ENCODE data around the gene LRRIQ4.

LRRIQ4 gene

GRCh38 chr3:169867584-169868210, 55.0 kb downstream of the LRRIQ4 start:
- H3K36me3 ChIP-seq (ENCODE audit: control insufficient read depth in 2 of 2, insufficient read depth in 1 of 2, low read length in 2 of 2) = no peaks in the 10 kb centered on the region
- ChIA-PET POLR2A (no interaction called here), CTCF (interaction anchor here (0.7 kb wide), 2 partner anchors 109 to 144 kb away, joined by 3 read pairs; no protein-coding TSS in a partner anchor)
- no peak overlapping the region for H3K4me3 ChIP-seq (ENCODE audit: low read depth, low read length)
- H3K27ac ChIP-seq (ENCODE audit: extremely low read depth, low read depth, low read length) = no peak overlapping the region
- H3K9me3 ChIP-seq (ENCODE audit: control insufficient read depth, insufficient read depth, low read depth, low read length) = no peaks in the 10 kb centered on the region
- H3K4me1 ChIP-seq (ENCODE audit: control insufficient read depth, insufficient read depth, low read length) = no peaks in the 10 kb centered on the region; the same call in 1 of the 2 replicates
- TF ChIP-seq ZNF146 (tag by site-specific recombination; IDR thresholded peaks at IDR 0.05) = peak; percentile 92
- TF ChIP-seq PRDM1 (tag by site-specific recombination; IDR thresholded peaks at IDR 0.05) = no peak

GRCh38 chr3:169868369-169868768, 55.7 kb downstream of the LRRIQ4 start:
- Histone ChIP-seq H3K36me3 (ENCODE audit: control insufficient read depth in 2 of 2, insufficient read depth in 1 of 2, low read length in 2 of 2) (no peaks in the 10 kb centered on the region), H3K9me3 (ENCODE audit: control insufficient read depth, insufficient read depth, low read depth, low read length) (no peaks in the 10 kb centered on the region), H3K27ac (ENCODE audit: extremely low read depth, low read depth, low read length) (no peak overlapping the region), H3K4me1 (ENCODE audit: control insufficient read depth, insufficient read depth, low read length) (no peaks in the 10 kb centered on the region; the same call in 1 of the 2 replicates), H3K4me3 (ENCODE audit: low read depth, low read length) (no peak overlapping the region)
- ChIA-PET CTCF (interaction anchor here (0.7 kb wide), 2 partner anchors 109 to 143 kb away, joined by 3 read pairs; no protein-coding TSS in a partner anchor), POLR2A (no interaction called here)
- no peak for TF ChIP-seq ZNF626 (tag by site-specific recombination; IDR thresholded peaks at IDR 0.05)
- no peak for TF ChIP-seq RBAK (tag by site-specific recombination; IDR thresholded peaks at IDR 0.05)
- no peak for TF ChIP-seq ZNF768 (tag by site-specific recombination; IDR thresholded peaks at IDR 0.05)
- no peak for TF ChIP-seq ZNF280C (tag by site-specific recombination; IDR thresholded peaks at IDR 0.05)
- no peak for TF ChIP-seq ZNF24 (tag by site-specific recombination; IDR thresholded peaks at IDR 0.05)
- no peak for TF ChIP-seq ZNF114 (tag by site-specific recombination; IDR thresholded peaks at IDR 0.05)
- no peak for TF ChIP-seq ZNF248 (tag by site-specific recombination; IDR thresholded peaks at IDR 0.05)
- no peak for TF ChIP-seq ZNF785 (tag by site-specific recombination; IDR thresholded peaks at IDR 0.05)
- TF ChIP-seq HIC1 (tag by site-specific recombination; IDR thresholded peaks at IDR 0.05) = no peak
- no peak for TF ChIP-seq SP2 (tag by site-specific recombination; IDR thresholded peaks at IDR 0.05)

- Histone ChIP-seq H3K27ac (ENCODE audit: extremely low read depth, low read depth, low read length) (no peak within 1 kb of the TSS), H3K36me3 (ENCODE audit: control insufficient read depth in 2 of 2, insufficient read depth in 1 of 2, low read length in 2 of 2) (no peaks in the 10 kb centered on the region), H3K9me3 (ENCODE audit: control insufficient read depth, insufficient read depth, low read depth, low read length) (no peaks in the 10 kb centered on the region), H3K4me1 (ENCODE audit: control insufficient read depth, insufficient read depth, low read length) (no peaks in the 10 kb centered on the region; the same call in 1 of the 2 replicates), H3K4me3 (ENCODE audit: low read depth, low read length) (no peak within 1 kb of the TSS)
- CTCF ChIA-PET = no interaction called here
- POLR2A ChIA-PET = no interaction called here
- TF ChIP-seq ZNF18 (tag by site-specific recombination; IDR thresholded peaks at IDR 0.05) = no peak
- no peak for TF ChIP-seq ZNF518A (tag by site-specific recombination; conservative IDR thresholded peaks at IDR 0.05; ENCODE audit: low read depth)
- peak; percentile 78 for TF ChIP-seq PRDM6 (tag by site-specific recombination; IDR thresholded peaks at IDR 0.05)
- TF ChIP-seq MZF1 (tag by site-specific recombination; IDR thresholded peaks at IDR 0.05; ENCODE audit: borderline replicate concordance) = no peak
- no peak for TF ChIP-seq SALL2 (tag by site-specific recombination; IDR thresholded peaks at IDR 0.05; ENCODE audit: borderline replicate concordance)
These were observed 57.0 kb downstream of the LRRIQ4 start, which contains the start of gene LRRC31 for GRCh38 chr3:169869484-169870220. Gene LRRC31 (minus strand): TSS chr3:169869935. CDS start chr3:169869807, 128 bp downstream.

Data from HEK293 (cell line).